RWPE2 (cell line): ENCODE measurements around the gene SIX4.

Experiments used
- ATAC-seq: fragments of 200-7000 bp; cut with Tn5 transposase; 3 replicates; pipeline ENCODE4 v1.9.1; 2021; ENCODE audit warnings: low read depth
- DNase-seq: peaks from one replicate; pipeline ENCODE4 v3.0.0-alpha.2; 2020; ENCODE audit warnings: low spot score
- H3K27ac ChIP-seq: fragments of 450-650 bp; 2 replicates; pipeline ENCODE4 v1.5.1; 2017; ENCODE audit warnings: mild to moderate bottlenecking; ENCODE audit not compliant: poor library complexity, severe bottlenecking
- H3K27me3 ChIP-seq: fragments of 250-450 bp; sonication (Bioruptor Pico); 2 replicates; pipeline ENCODE4 v1.5.1; 2021; ENCODE audit warnings: mild to moderate bottlenecking, moderate library complexity; ENCODE audit not compliant: insufficient read depth, poor library complexity, severe bottlenecking
- H3K36me3 ChIP-seq: fragments of 250-450 bp; sonication (Bioruptor Pico); 2 replicates; pipeline ENCODE4 v1.5.1; 2020; ENCODE audit warnings: low read depth, mild to moderate bottlenecking, moderate library complexity
- H3K4me1 ChIP-seq: fragments of 250-450 bp; sonication (Bioruptor Pico); 2 replicates; pipeline ENCODE4 v1.5.1; 2021; ENCODE audit warnings: mild to moderate bottlenecking, moderate library complexity; ENCODE audit not compliant: insufficient read depth, poor library complexity, severe bottlenecking
- H3K4me3 ChIP-seq: fragments of 250-450 bp; sonication (Bioruptor Pico); 2 replicates; pipeline ENCODE4 v1.5.1; 2021; ENCODE audit warnings: mild to moderate bottlenecking, moderate library complexity; ENCODE audit not compliant: severe bottlenecking
- H3K9me3 ChIP-seq: fragments of 250-450 bp; sonication (Bioruptor Pico); 2 replicates; pipeline ENCODE4 v1.5.1; 2021; ENCODE audit warnings: mild to moderate bottlenecking, moderate library complexity; ENCODE audit not compliant: severe bottlenecking
- TF ChIP-seq, protein P1 (sequence below): fragments of 450-650 bp; IDR thresholded peaks from one replicate; pipeline ENCODE4 v1.5.1; 2017; ENCODE audit warnings: mild to moderate bottlenecking, moderate library complexity; ENCODE audit not compliant: poor library complexity, severe bottlenecking

Gene SIX4

DNA sequence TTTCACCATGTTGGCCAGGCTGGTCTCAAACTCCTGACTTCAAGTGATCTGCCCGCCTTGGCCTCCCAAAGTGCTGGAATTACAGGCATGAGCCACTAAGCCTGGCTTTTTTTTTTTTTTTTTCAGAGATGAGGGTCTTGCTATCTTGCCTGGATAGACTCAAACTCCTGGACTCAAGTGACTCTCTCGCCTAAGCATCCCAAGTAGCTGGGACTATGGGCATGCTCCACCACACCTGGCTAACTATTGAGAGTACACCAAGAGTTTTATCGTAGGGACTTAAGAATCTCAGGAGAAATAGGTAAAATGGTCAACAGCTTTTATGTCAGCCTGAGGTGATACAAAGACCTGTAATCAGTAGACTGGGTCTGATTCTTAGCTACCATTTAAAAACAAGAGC lies 43.6 kb downstream of the SIX4 start:
- Histone ChIP-seq H3K9me3 (no peaks in the 10 kb centered on the region), H3K27ac (no peak overlapping the region), H3K36me3 (no peaks in the 10 kb centered on the region), H3K4me1 (no peaks in the 10 kb centered on the region), H3K27me3 (no peaks in the 10 kb centered on the region), H3K4me3 (no peak overlapping the region)
- DNase-seq (no peak), ATAC-seq (no peak)
- TF ChIP-seq, protein P1, sequence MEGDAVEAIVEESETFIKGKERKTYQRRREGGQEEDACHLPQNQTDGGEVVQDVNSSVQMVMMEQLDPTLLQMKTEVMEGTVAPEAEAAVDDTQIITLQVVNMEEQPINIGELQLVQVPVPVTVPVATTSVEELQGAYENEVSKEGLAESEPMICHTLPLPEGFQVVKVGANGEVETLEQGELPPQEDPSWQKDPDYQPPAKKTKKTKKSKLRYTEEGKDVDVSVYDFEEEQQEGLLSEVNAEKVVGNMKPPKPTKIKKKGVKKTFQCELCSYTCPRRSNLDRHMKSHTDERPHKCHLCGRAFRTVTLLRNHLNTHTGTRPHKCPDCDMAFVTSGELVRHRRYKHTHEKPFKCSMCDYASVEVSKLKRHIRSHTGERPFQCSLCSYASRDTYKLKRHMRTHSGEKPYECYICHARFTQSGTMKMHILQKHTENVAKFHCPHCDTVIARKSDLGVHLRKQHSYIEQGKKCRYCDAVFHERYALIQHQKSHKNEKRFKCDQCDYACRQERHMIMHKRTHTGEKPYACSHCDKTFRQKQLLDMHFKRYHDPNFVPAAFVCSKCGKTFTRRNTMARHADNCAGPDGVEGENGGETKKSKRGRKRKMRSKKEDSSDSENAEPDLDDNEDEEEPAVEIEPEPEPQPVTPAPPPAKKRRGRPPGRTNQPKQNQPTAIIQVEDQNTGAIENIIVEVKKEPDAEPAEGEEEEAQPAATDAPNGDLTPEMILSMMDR: no peak

DNA sequence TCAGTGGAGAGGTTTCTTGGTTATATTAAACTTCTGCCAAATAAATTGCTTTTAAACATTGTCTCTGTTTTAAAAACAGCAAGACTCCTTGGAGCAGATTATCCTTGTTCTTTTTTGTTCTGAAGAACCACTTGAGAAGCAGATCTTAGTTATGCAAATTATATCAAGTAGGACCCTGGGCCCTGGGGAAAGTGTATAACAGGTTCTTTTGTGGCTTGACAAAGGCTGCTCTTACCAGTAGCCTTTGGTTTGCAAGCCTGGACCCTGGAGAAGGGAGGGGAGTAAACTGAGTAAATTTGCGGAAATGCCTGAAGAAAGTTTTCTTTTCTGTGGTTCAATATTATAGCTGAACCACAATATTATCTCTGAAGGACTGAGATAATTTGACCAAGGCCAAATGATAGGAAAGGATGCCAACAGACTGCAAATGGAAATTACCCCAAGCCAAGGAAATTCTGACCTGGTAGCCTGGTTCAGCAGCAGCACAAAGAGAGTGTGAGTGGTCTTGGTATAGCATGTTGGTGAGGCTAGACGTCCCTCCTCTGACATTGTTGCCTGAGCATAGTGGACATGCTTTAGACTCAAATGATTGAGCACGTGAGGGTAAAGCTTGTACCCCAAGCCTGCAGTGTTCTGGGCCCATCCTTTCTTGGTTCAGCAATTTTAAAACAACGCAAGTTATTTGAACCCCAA lies 44.4 kb downstream of the SIX4 start:
- H3K36me3 ChIP-seq: no peaks in the 10 kb centered on the region
- no peaks in the 10 kb centered on the region for H3K4me1 ChIP-seq
- no peaks in the 10 kb centered on the region for H3K9me3 ChIP-seq
- ATAC-seq (no peak), DNase-seq (no peak)
- H3K27ac ChIP-seq: no peak overlapping the region
- H3K4me3 ChIP-seq: no peak overlapping the region
- H3K27me3 ChIP-seq: no peaks in the 10 kb centered on the region
- TF ChIP-seq, protein P1: no peak

DNA sequence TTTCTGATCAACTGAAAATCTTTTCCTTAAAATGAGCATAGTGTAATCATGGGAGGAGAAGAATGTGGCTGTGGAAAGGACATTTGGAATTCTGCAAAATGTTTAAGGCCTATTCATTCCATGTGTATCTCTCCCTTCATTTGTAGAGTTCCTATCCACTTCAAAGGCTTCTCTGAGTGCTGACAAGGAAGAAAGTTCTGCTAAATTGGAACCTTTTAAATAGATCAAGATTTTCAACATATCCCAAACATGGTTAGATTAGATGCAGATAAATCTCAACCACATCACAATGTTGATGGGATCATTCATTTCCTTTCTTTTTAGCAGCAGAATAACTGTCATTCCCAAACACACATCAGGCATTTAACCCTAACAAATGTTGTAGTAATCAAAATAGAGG lies 46.5 kb downstream of the SIX4 start:
- ATAC-seq (no peak), DNase-seq (no peak)
- Histone ChIP-seq H3K4me1 (no peaks in the 10 kb centered on the region), H3K36me3 (no peaks in the 10 kb centered on the region), H3K9me3 (no peaks in the 10 kb centered on the region), H3K4me3 (no peak overlapping the region), H3K27me3 (no peaks in the 10 kb centered on the region), H3K27ac (no peak overlapping the region)
- TF ChIP-seq, protein P1: no peak

GRCh38 chr14:60670989-60671388 lies 53.2 kb downstream of the SIX4 start:
- DNase-seq (no peak), ATAC-seq (no peak)
- Histone ChIP-seq H3K4me3 (no peak overlapping the region), H3K4me1 (no peaks in the 10 kb centered on the region), H3K9me3 (no peaks in the 10 kb centered on the region), H3K27ac (no peak overlapping the region), H3K27me3 (no peaks in the 10 kb centered on the region), H3K36me3 (no peaks in the 10 kb centered on the region)
- TF ChIP-seq, protein P1: no peak

DNA sequence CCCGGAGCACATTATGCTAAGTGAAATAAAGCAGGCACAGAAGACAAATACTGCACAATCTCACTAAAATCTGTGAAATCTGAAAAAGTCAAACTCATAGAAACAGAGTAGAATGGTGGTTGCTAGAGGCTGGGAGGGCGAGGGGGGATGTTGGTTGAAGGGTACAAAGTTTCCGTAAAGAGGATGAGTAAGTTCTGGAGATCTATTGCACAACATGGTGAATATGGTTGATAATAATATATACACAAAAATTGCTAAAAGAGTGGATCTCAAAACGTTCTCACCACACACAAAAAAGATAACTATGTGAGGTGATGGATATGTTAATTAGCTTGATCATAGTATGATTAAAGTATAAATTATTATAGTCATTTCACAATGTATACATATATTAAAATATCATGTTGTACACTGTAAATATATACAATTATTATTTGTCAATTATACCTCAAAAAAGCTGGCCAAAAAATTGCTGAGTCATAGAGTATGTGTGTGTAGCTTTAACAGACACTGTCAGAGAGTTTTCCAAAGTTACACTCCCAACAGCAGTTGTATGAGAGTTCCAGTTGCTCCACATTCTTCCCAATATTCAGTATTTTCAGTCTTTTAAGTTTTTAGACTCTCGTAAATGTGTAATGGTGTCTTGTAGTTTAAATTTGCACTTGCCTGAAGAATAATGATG lies 55.6 kb downstream of the SIX4 start:
- Histone ChIP-seq H3K4me1 (no peaks in the 10 kb centered on the region), H3K36me3 (no peaks in the 10 kb centered on the region), H3K4me3 (no peak overlapping the region), H3K27ac (no peak overlapping the region), H3K9me3 (no peaks in the 10 kb centered on the region), H3K27me3 (no peaks in the 10 kb centered on the region)
- TF ChIP-seq, protein P1: no peak
- DNase-seq (no peak), ATAC-seq (no peak)
